HepG2 (cell line): ENCODE data around the gene HAO2. TPM values are rescaled to one million over a fixed set of nuclear protein-coding genes. Genes with fewer than 3 reads are reported as not detected.

ENCODE experiments used
- AFF4 ChIP-seq: sonication (generic); formaldehyde crosslinking; IDR thresholded peaks from 2 replicates; pipeline ENCODE4 v1.4.0; 2020; ENCODE audit warnings: missing genetic modification reagents
- BCL3 ChIP-seq: sonication (generic); formaldehyde crosslinking; IDR thresholded peaks from 2 replicates; pipeline ENCODE4 v1.5.1; 2020; ENCODE audit warnings: mild to moderate bottlenecking, missing genetic modification reagents, moderate library complexity
- ELF4 ChIP-seq: sonication (generic); formaldehyde crosslinking; IDR thresholded peaks from 2 replicates; pipeline ENCODE4 v1.5.0; 2020; ENCODE audit warnings: missing genetic modification reagents, mild to moderate bottlenecking, moderate library complexity, borderline replicate concordance
- GATAD2A ChIP-seq: IDR thresholded peaks from 2 replicates; pipeline ENCODE4 v1.6.1; 2016
- HIC2 ChIP-seq: sonication (generic); formaldehyde crosslinking; IDR thresholded peaks from 2 replicates; pipeline ENCODE4 v1.9.0; 2022; ENCODE audit warnings: low read depth, missing genetic modification reagents
- HNF4G ChIP-seq, 2 experiments: sonication (generic) in 1 of 2; formaldehyde crosslinking in 1 of 2; IDR thresholded peaks; 2 replicates each; pipeline versions ENCODE4 v1.4.0 to v1.6.1; 2011 to 2020; ENCODE audit warnings: borderline replicate concordance in 2 of 2, low read depth in 2 of 2, mild to moderate bottlenecking in 2 of 2, low read length in 1 of 2, missing genetic modification reagents in 1 of 2, moderate library complexity in 1 of 2
- HNRNPK ChIP-seq: fragments of 200-400 bp; formaldehyde crosslinking; IDR thresholded peaks from 2 replicates; pipeline ENCODE4 v1.6.1; 2018; ENCODE audit warnings: low read length, low read depth, moderate library complexity, mild to moderate bottlenecking; ENCODE audit not compliant: poor library complexity, severe bottlenecking
- IRF9 ChIP-seq: sonication (generic); formaldehyde crosslinking; IDR thresholded peaks from 2 replicates; pipeline ENCODE4 v1.8.0; 2022; ENCODE audit warnings: missing genetic modification reagents, mild to moderate bottlenecking, borderline replicate concordance
- KLF16 ChIP-seq, 2 experiments: sonication (generic) in 1 of 2; formaldehyde crosslinking in 1 of 2; IDR thresholded peaks; 2 replicates each; pipeline versions ENCODE4 v1.6.1 to v1.8.0; 2016 to 2023; ENCODE audit warnings: missing genetic modification reagents in 2 of 2, missing compliant biosample characterization in 1 of 2
- NFKB2 ChIP-seq: sonication (generic); formaldehyde crosslinking; IDR thresholded peaks from 2 replicates; pipeline ENCODE4 v1.4.0; 2020; ENCODE audit warnings: missing genetic modification reagents, borderline replicate concordance
- SIX1 ChIP-seq: sonication (generic); formaldehyde crosslinking; IDR thresholded peaks from 2 replicates; pipeline ENCODE4 v1.4.0; 2020; ENCODE audit warnings: missing genetic modification reagents, borderline replicate concordance
- ZNF512B ChIP-seq: sonication (generic); formaldehyde crosslinking; IDR thresholded peaks from 2 replicates; pipeline ENCODE4 v1.5.1; 2020; ENCODE audit warnings: missing genetic modification reagents, mild to moderate bottlenecking, borderline replicate concordance
- ZNF614 ChIP-seq: IDR thresholded peaks from 2 replicates; pipeline ENCODE4 v1.6.1; 2018; ENCODE audit warnings: missing biosample characterization, missing genetic modification reagents, inconsistent platforms, borderline replicate concordance
- ZNF639 ChIP-seq: conservative IDR thresholded peaks from 2 replicates; pipeline ENCODE4 v1.6.1; 2018; ENCODE audit warnings: missing genetic modification reagents
- polyA plus RNA-seq, 8 experiments: library from polyadenylated mRNA; depleted of rRNA in 3 of 8; stranded (reverse) in 7 of 8; unstranded in 1 of 8; fragments of >200 nt; fragmentation: Illumina TruSeq in 4 of 8; extraction: Trizol in 4 of 8; gene quantifications; 2 replicates each; pipeline versions ENCODE4 v1.2.1 to v1.2.3, GENCODE V29; 2011 to 2016; ENCODE audit warnings: low read depth in 4 of 8, missing spikeins in 1 of 8, mixed read lengths in 1 of 8; ENCODE audit not compliant: insufficient read depth in 1 of 8
- total RNA-seq, 5 experiments: library from RNA; depleted of rRNA; stranded (reverse); fragments of >200 nt; fragmentation: Illumina TruSeq; extraction: Trizol; gene quantifications; 2 replicates each; pipeline ENCODE4 v1.2.3, GENCODE V29; 2016; ENCODE audit warnings: low read depth in 1 of 5

HAO2 gene
- total and polyA plus RNA-seq, 2 of the 13 experiments (the other 11 are each of a cell fraction or from before 2014, with no cell fraction given), result 0.05 to 0.09 TPM

GRCh38 chr1:119327450-119328155, 41.0 kb upstream of the HAO2 start (continued):
- TF ChIP-seq HNF4G (IDR thresholded peaks at IDR 0.05; ENCODE audit: borderline replicate concordance, low read depth, low read length) (peak; percentile 10; the same call in 1 of the 2 replicates), HNF4G (CRISPR knock-in tag; IDR thresholded peaks at IDR 0.05; ENCODE audit: borderline replicate concordance, low read depth) (no peak), ELF4 (no peak), HIC2 (CRISPR knock-in tag) (peak; percentile 40; the same call in 1 of the 2 replicates), HNRNPK (no peak), IRF9 (CRISPR knock-in tag) (0 out of 2 replicates have a peak, but pooled peaks have one; percentile 39), ZNF639 (CRISPR knock-in tag) (no peak), SIX1 (no peak), AFF4 (no peak), KLF16 (CRISPR knock-in tag; IDR thresholded peaks at IDR 0.05) (no peak), BCL3 (CRISPR knock-in tag) (peak; percentile 57; the same call in 1 of the 2 replicates), ZNF512B (CRISPR knock-in tag) (no peak), GATAD2A (CRISPR knock-in tag) (no peak), NFKB2 (CRISPR knock-in tag) (peak; percentile 72; the same call in 1 of the 2 replicates), ZNF614 (CRISPR knock-in tag) (no peak)
